K562 (cell line): Measurements from ENCODE around the gene AGFG2. TPM values are rescaled to one million over a fixed set of nuclear protein-coding genes. Genes with fewer than 3 reads are reported as not detected.

Source experiments
- BCOR ChIP-seq: fragments of 450-650 bp; IDR thresholded peaks from 2 replicates; pipeline ENCODE4 v1.6.1; 2016
- EWSR1 ChIP-seq: fragments of 450-650 bp; IDR thresholded peaks from 2 replicates; pipeline ENCODE4 v1.6.1; 2018; ENCODE audit warnings: borderline replicate concordance, mild to moderate bottlenecking, low read depth, moderate library complexity; ENCODE audit not compliant: partially characterized antibody
- JUNB ChIP-seq: fragments of 450-650 bp; formaldehyde crosslinking; conservative IDR thresholded peaks from 2 replicates; pipeline ENCODE4 v1.4.0; 2020; ENCODE audit warnings: mild to moderate bottlenecking
- JUND ChIP-seq, 2 experiments: IDR thresholded peaks; 2 replicates in 1 of 2; 3 replicates in 1 of 2; pipeline ENCODE4 v1.6.1; 2011; ENCODE audit warnings: borderline replicate concordance in 2 of 2, low read depth in 2 of 2, low read length in 2 of 2, improper control_type of control experiment in 1 of 2, missing biosample characterization in 1 of 2, missing genetic modification characterization in 1 of 2, missing genetic modification reagents in 1 of 2
- MTA2 ChIP-seq: fragments of 450-650 bp; IDR thresholded peaks from 2 replicates; pipeline ENCODE4 v1.6.1; 2016; ENCODE audit warnings: low read depth
- RBM14 ChIP-seq: fragments of 200-400 bp; formaldehyde crosslinking; IDR thresholded peaks from 2 replicates; pipeline ENCODE4 v1.6.1; 2018; ENCODE audit warnings: low read depth, mild to moderate bottlenecking, low read length, moderate library complexity, borderline replicate concordance; ENCODE audit not compliant: insufficient read depth
- RBM22 ChIP-seq: fragments of 200-400 bp; formaldehyde crosslinking; IDR thresholded peaks from 2 replicates; pipeline ENCODE4 v1.6.1; 2018; ENCODE audit warnings: low read length, low read depth; ENCODE audit not compliant: poor library complexity, severe bottlenecking
- RFX5 ChIP-seq: IDR thresholded peaks from 2 replicates; pipeline ENCODE4 v1.6.1; 2011; ENCODE audit warnings: low read depth, mild to moderate bottlenecking, improper control_type of control experiment, low read length
- ZNF12 ChIP-seq: sonication (generic); formaldehyde crosslinking; IDR thresholded peaks from 2 replicates; pipeline ENCODE4 v1.4.0; 2020; ENCODE audit warnings: mild to moderate bottlenecking, missing genetic modification reagents
- ZNF24 ChIP-seq: fragments of 450-650 bp; IDR thresholded peaks from 2 replicates; pipeline ENCODE4 v1.6.1; 2016
- ZNF589 ChIP-seq: fragments of 200-800 bp; sonication (Bioruptor generic); IDR thresholded peaks from 2 replicates; pipeline ENCODE4 v1.6.1; 2016; ENCODE audit warnings: low read depth, missing genetic modification characterization, missing compliant biosample characterization
- ZNF766 ChIP-seq: fragments of 200-800 bp; sonication (Bioruptor generic); conservative IDR thresholded peaks from 2 replicates; pipeline ENCODE4 v1.6.1; 2016; ENCODE audit warnings: missing genetic modification characterization, missing compliant biosample characterization
- polyA plus RNA-seq, 8 experiments: library from polyadenylated mRNA; depleted of rRNA in 4 of 8; stranded (reverse) in 5 of 8; unstranded in 3 of 8; fragments of >200 nt; fragmentation: Nextera tagmentation in 2 of 8; fragmentation: Illumina TruSeq in 1 of 8; extraction: Ambion mirVana in 2 of 8; extraction: Trizol in 1 of 8; gene quantifications; 2 replicates each; pipeline versions ENCODE4 v1.2.1 to v1.2.3, GENCODE V29; 2011 to 2014; ENCODE audit warnings: inconsistent platforms in 1 of 8, missing spikeins in 1 of 8
- total RNA-seq, 7 experiments: library from RNA; depleted of rRNA in 6 of 7; stranded (reverse); fragments of >200 nt in 6 of 7; fragmentation: Illumina TruSeq in 2 of 7; extraction: Trizol in 2 of 7; gene quantifications; 2 replicates each; pipeline versions ENCODE4 v1.2.1 to v1.2.3, GENCODE V29; 2011 to 2021; ENCODE audit warnings: low replicate concordance in 1 of 7
- TF ChIP-seq, protein P1 (sequence below), 3 experiments: fragments of 200-800 bp in 1 of 3; fragments of 250-450 bp in 1 of 3; fragments of 450-650 bp in 1 of 3; sonication (Bioruptor Pico) in 1 of 3; sonication (Bioruptor generic) in 1 of 3; formaldehyde crosslinking in 1 of 3; IDR thresholded peaks; 2 replicates each; pipeline versions ENCODE4 v1.6.1 to v1.8.0; 2016 to 2022; ENCODE audit warnings: mild to moderate bottlenecking in 2 of 3, missing genetic modification characterization in 2 of 3, missing compliant biosample characterization in 1 of 3, moderate library complexity in 1 of 3
- TF ChIP-seq, protein P2 (sequence below): fragments of 450-650 bp; IDR thresholded peaks from 2 replicates; pipeline ENCODE4 v1.6.1; 2016; ENCODE audit warnings: missing biosample characterization, missing genetic modification characterization
- TF ChIP-seq, protein P3 (sequence below): sonication (generic); formaldehyde crosslinking; IDR thresholded peaks from 2 replicates; pipeline ENCODE4 v1.8.0; 2022; ENCODE audit warnings: mild to moderate bottlenecking, missing genetic modification reagents, borderline replicate concordance
- TF ChIP-seq, protein P4 (sequence below): fragments of 450-650 bp; formaldehyde crosslinking; IDR thresholded peaks from 2 replicates; pipeline ENCODE4 v1.4.0; 2022; ENCODE audit warnings: missing genetic modification characterization

The AGFG2 gene
- total and polyA plus RNA-seq, 9 of the 15 experiments (the other 6 are each of a cell fraction or from before 2014, with no cell fraction given), result 0.31 to 23.1 (median 6.5) TPM

DNA sequence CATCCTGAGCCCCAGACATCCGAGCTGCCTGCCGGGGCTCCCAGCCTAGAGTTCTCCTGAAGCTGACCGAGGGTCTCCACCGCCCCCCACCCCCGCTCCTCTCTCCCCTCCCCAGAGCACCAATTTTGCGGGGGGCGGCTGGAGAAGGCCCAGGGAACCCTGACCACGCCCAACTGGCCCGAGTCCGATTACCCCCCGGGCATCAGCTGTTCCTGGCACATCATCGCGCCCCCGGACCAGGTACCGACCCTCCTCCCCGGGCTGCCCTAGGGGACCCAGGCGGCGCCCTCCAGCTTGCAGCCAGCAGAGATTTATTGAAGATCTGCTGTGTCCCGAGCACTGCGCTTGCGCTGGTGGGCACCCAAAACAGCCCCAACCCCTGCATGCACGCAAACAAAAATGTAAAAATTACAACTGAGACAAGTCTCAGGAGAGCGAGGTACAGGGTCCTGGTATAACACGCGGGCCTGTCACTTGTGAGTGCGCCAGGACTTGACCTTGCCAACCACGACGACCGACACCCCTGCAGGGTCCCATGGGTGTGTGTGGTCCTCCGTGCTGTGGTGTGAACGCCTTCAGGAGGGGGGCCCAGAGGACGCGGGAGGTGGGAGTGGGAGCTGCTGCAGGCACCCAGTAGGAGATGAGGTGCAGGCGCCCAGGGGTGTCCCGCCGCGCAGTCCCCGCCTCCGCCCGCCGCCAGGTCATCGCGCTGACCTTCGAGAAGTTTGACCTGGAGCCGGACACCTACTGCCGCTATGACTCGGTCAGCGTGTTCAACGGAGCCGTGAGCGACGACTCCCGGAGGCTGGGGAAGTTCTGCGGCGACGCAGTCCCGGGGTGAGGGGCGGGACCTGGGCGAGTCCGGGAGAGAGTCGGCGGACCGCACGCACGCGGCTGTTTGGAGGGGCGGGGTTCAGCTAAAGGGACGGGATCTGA lies 66.2 kb downstream of the AGFG2 start (continued):
- TF ChIP-seq, protein P1, sequence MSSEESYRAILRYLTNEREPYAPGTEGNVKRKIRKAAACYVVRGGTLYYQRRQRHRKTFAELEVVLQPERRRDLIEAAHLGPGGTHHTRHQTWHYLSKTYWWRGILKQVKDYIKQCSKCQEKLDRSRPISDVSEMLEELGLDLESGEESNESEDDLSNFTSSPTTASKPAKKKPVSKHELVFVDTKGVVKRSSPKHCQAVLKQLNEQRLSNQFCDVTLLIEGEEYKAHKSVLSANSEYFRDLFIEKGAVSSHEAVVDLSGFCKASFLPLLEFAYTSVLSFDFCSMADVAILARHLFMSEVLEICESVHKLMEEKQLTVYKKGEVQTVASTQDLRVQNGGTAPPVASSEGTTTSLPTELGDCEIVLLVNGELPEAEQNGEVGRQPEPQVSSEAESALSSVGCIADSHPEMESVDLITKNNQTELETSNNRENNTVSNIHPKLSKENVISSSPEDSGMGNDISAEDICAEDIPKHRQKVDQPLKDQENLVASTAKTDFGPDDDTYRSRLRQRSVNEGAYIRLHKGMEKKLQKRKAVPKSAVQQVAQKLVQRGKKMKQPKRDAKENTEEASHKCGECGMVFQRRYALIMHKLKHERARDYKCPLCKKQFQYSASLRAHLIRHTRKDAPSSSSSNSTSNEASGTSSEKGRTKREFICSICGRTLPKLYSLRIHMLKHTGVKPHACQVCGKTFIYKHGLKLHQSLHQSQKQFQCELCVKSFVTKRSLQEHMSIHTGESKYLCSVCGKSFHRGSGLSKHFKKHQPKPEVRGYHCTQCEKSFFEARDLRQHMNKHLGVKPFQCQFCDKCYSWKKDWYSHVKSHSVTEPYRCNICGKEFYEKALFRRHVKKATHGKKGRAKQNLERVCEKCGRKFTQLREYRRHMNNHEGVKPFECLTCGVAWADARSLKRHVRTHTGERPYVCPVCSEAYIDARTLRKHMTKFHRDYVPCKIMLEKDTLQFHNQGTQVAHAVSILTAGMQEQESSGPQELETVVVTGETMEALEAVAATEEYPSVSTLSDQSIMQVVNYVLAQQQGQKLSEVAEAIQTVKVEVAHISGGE (CRISPR knock-in tag; IDR thresholded peaks at IDR 0.05), result no peak
- TF ChIP-seq, protein P2, sequence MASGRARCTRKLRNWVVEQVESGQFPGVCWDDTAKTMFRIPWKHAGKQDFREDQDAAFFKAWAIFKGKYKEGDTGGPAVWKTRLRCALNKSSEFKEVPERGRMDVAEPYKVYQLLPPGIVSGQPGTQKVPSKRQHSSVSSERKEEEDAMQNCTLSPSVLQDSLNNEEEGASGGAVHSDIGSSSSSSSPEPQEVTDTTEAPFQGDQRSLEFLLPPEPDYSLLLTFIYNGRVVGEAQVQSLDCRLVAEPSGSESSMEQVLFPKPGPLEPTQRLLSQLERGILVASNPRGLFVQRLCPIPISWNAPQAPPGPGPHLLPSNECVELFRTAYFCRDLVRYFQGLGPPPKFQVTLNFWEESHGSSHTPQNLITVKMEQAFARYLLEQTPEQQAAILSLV, result no peak
- no peak for TF ChIP-seq EWSR1
- no peak for TF ChIP-seq JUND (IDR thresholded peaks at IDR 0.05; ENCODE audit: borderline replicate concordance, low read depth, low read length)
- no peak for TF ChIP-seq JUND (tag; IDR thresholded peaks at IDR 0.05; ENCODE audit: borderline replicate concordance, low read depth, low read length)
- no peak for TF ChIP-seq MTA2
- no peak for TF ChIP-seq RBM14
- TF ChIP-seq BCOR, result no peak
- no peak for TF ChIP-seq RFX5
- no peak for TF ChIP-seq ZNF24
- no peak for TF ChIP-seq RBM22
- TF ChIP-seq ZNF589 (CRISPR knock-in tag), result no peak
- 0 out of 2 replicates have a peak, but pooled peaks have one; percentile 44 for TF ChIP-seq ZNF766 (CRISPR knock-in tag)
- TF ChIP-seq, protein P3, sequence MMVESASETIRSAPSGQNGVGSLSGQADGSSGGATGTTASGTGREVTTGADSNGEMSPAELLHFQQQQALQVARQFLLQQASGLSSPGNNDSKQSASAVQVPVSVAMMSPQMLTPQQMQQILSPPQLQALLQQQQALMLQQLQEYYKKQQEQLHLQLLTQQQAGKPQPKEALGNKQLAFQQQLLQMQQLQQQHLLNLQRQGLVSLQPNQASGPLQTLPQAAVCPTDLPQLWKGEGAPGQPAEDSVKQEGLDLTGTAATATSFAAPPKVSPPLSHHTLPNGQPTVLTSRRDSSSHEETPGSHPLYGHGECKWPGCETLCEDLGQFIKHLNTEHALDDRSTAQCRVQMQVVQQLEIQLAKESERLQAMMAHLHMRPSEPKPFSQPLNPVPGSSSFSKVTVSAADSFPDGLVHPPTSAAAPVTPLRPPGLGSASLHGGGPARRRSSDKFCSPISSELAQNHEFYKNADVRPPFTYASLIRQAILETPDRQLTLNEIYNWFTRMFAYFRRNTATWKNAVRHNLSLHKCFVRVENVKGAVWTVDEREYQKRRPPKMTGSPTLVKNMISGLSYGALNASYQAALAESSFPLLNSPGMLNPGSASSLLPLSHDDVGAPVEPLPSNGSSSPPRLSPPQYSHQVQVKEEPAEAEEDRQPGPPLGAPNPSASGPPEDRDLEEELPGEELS (CRISPR knock-in tag), result no peak
- TF ChIP-seq, protein P4, sequence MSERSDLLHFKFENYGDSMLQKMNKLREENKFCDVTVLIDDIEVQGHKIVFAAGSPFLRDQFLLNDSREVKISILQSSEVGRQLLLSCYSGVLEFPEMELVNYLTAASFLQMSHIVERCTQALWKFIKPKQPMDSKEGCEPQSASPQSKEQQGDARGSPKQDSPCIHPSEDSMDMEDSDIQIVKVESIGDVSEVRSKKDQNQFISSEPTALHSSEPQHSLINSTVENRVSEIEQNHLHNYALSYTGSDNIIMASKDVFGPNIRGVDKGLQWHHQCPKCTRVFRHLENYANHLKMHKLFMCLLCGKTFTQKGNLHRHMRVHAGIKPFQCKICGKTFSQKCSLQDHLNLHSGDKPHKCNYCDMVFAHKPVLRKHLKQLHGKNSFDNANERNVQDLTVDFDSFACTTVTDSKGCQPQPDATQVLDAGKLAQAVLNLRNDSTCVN, result no peak
- no peak for TF ChIP-seq JUNB (CRISPR knock-in tag)
- no peak for TF ChIP-seq ZNF12 (CRISPR knock-in tag)
